ENCODE results near the gene TTLL11. TPM values are rescaled to one million over a fixed set of nuclear protein-coding genes. Genes with fewer than 3 reads are reported as not detected.

The TTLL11 gene
- total RNA-seq, 1 donor, result 6.2 TPM

DNA sequence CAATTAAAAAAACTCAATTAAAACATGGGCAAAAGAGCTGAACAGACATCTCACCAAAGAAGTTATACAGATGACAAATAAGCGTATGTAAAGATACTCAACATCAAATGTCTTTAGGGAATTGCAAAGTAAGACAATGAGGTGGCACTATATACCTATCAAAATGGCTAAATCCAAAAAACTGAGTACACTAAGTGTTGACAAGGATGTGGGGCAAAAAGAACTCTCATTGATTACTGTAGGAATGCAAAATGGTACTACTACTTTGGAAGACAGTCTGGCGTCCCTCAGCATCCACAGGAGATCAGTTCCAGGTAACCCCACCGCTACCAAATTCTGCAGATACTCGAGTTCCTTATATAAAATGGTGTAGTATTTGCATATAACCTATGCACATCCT, 243.6 kb downstream of the TTLL11 start:
- H3K9me3 ChIP-seq (ENCODE audit: low read depth, low read length), result no peaks in the 10 kb centered on the region
- no peaks in the 10 kb centered on the region for H3K4me1 ChIP-seq (ENCODE audit: insufficient read depth, low read length)
- H3K4me2 ChIP-seq (ENCODE audit: insufficient read depth, low read length), result no peak overlapping the region
- H3K36me3 ChIP-seq (ENCODE audit: insufficient read depth, low read length), result no peaks in the 10 kb centered on the region
- no peak overlapping the region for H3K27ac ChIP-seq (ENCODE audit: low read depth, low read length)
- H4K20me1 ChIP-seq (ENCODE audit: insufficient read depth, low read length), result no peaks in the 10 kb centered on the region
- H2AFZ ChIP-seq (ENCODE audit: low read length), result no peak overlapping the region
- H3K27me3 ChIP-seq (ENCODE audit: insufficient read depth, low read length), result peaks cover 2% of the 10 kb centered on the region
- TF ChIP-seq, protein P1, sequence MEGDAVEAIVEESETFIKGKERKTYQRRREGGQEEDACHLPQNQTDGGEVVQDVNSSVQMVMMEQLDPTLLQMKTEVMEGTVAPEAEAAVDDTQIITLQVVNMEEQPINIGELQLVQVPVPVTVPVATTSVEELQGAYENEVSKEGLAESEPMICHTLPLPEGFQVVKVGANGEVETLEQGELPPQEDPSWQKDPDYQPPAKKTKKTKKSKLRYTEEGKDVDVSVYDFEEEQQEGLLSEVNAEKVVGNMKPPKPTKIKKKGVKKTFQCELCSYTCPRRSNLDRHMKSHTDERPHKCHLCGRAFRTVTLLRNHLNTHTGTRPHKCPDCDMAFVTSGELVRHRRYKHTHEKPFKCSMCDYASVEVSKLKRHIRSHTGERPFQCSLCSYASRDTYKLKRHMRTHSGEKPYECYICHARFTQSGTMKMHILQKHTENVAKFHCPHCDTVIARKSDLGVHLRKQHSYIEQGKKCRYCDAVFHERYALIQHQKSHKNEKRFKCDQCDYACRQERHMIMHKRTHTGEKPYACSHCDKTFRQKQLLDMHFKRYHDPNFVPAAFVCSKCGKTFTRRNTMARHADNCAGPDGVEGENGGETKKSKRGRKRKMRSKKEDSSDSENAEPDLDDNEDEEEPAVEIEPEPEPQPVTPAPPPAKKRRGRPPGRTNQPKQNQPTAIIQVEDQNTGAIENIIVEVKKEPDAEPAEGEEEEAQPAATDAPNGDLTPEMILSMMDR (IDR thresholded peaks at IDR 0.05; ENCODE audit: extremely low read depth, low read depth, low read length), result no peak
- DNase-seq (ENCODE audit: insufficient read length, low spot score, missing footprints), result no peak
- no peaks in the 10 kb centered on the region for H3K79me2 ChIP-seq (ENCODE audit: insufficient read depth, low read length)
- no peak overlapping the region for H3K4me3 ChIP-seq (ENCODE audit: insufficient read depth, low read length)

DNA sequence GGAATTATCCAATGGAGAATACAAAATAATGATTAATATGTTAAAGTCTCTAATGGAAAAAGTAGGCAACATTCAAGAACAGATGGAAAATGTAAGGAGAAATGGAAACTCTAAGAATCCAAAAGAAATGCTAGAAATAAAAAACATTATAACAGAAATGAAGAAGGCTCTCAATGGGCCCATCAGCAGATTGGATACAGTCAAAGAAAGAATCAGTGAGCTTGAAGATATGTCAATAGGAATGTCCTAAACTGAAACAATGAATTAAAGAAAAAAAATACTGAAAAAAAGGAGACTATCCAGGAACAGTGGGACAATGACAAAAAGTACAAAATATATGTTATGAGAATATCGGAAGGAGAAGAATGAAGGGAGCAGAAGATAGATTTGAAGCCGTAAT, 248.5 kb downstream of the TTLL11 start:
- Histone ChIP-seq H3K79me2 (ENCODE audit: insufficient read depth, low read length) (no peaks in the 10 kb centered on the region), H3K27ac (ENCODE audit: low read depth, low read length) (peak overlapping the region; percentile 45), H3K4me2 (ENCODE audit: insufficient read depth, low read length) (peak overlapping the region; percentile 20), H3K27me3 (ENCODE audit: insufficient read depth, low read length) (peaks cover 2% of the 10 kb centered on the region), H4K20me1 (ENCODE audit: insufficient read depth, low read length) (no peaks in the 10 kb centered on the region), H3K4me1 (ENCODE audit: insufficient read depth, low read length) (peaks cover 26% of the 10 kb centered on the region), H2AFZ (ENCODE audit: low read length) (no peak overlapping the region), H3K9me3 (ENCODE audit: low read depth, low read length) (no peaks in the 10 kb centered on the region), H3K4me3 (ENCODE audit: insufficient read depth, low read length) (no peak overlapping the region), H3K36me3 (ENCODE audit: insufficient read depth, low read length) (no peaks in the 10 kb centered on the region)
- DNase-seq (ENCODE audit: insufficient read length, low spot score, missing footprints), result no peak
- TF ChIP-seq, protein P1 (IDR thresholded peaks at IDR 0.05; ENCODE audit: extremely low read depth, low read depth, low read length), result no peak

DNA sequence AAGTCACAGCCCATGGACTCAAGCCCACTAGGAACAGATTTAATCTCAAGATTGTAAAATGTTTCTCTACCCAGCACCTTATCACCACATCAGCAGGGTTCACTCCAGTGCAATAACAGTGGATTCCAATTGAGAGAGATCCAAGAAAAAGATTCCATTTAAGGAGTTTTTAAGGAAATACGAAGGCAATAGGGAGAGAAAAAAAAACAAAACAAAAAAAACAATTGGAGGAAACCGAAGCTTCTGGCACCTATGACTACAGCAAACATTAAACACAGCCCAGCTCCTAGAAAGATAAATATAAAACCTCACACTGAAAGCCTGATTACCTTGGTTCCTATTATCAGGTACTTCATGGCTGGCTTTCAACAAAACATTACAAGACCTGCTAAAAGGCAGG, 249.0 kb downstream of the TTLL11 start:
- TF ChIP-seq, protein P1 (IDR thresholded peaks at IDR 0.05; ENCODE audit: extremely low read depth, low read depth, low read length), result no peak
- Histone ChIP-seq H3K27ac (ENCODE audit: low read depth, low read length) (peak overlapping the region; percentile 45), H3K36me3 (ENCODE audit: insufficient read depth, low read length) (no peaks in the 10 kb centered on the region), H3K4me3 (ENCODE audit: insufficient read depth, low read length) (no peak overlapping the region), H3K4me2 (ENCODE audit: insufficient read depth, low read length) (peak overlapping the region; percentile 20), H4K20me1 (ENCODE audit: insufficient read depth, low read length) (no peaks in the 10 kb centered on the region), H3K4me1 (ENCODE audit: insufficient read depth, low read length) (peaks cover 26% of the 10 kb centered on the region), H3K27me3 (ENCODE audit: insufficient read depth, low read length) (peaks cover 2% of the 10 kb centered on the region), H2AFZ (ENCODE audit: low read length) (no peak overlapping the region), H3K9me3 (ENCODE audit: low read depth, low read length) (no peaks in the 10 kb centered on the region), H3K79me2 (ENCODE audit: insufficient read depth, low read length) (no peaks in the 10 kb centered on the region)
- no peak for DNase-seq (ENCODE audit: insufficient read length, low spot score, missing footprints)

DNA sequence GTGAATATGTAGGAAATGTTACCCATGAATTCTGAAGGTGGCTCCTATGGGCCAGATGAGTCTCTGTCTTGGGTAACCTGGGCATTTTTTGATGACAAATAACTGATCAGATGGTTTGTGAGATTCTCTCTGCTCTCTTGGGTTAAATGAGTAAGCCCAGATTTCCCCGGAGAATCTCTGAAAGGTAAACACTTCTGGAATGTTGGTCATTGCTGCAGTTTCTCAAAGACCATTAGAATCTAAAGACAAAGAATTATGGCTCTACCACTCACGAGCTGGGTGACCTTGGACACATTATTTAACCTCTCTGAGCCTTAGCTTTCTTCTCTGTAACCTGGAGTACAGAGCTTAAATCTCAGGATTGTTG, 250.5 kb downstream of the TTLL11 start:
- H3K27ac ChIP-seq (ENCODE audit: low read depth, low read length), result peak overlapping the region; percentile 72
- peak; percentile 77 for DNase-seq (ENCODE audit: insufficient read length, low spot score, missing footprints)
- peaks cover 29% of the 10 kb centered on the region for H3K4me1 ChIP-seq (ENCODE audit: insufficient read depth, low read length)
- TF ChIP-seq, protein P1 (IDR thresholded peaks at IDR 0.05; ENCODE audit: extremely low read depth, low read depth, low read length), result no peak
- H3K79me2 ChIP-seq (ENCODE audit: insufficient read depth, low read length), result no peaks in the 10 kb centered on the region
- H3K27me3 ChIP-seq (ENCODE audit: insufficient read depth, low read length), result peaks cover 2% of the 10 kb centered on the region
- H3K4me2 ChIP-seq (ENCODE audit: insufficient read depth, low read length), result peak overlapping the region; percentile 18
- H4K20me1 ChIP-seq (ENCODE audit: insufficient read depth, low read length), result no peaks in the 10 kb centered on the region
- no peak overlapping the region for H3K4me3 ChIP-seq (ENCODE audit: insufficient read depth, low read length)
- no peaks in the 10 kb centered on the region for H3K9me3 ChIP-seq (ENCODE audit: low read depth, low read length)
- no peaks in the 10 kb centered on the region for H3K36me3 ChIP-seq (ENCODE audit: insufficient read depth, low read length)
- no peak overlapping the region for H2AFZ ChIP-seq (ENCODE audit: low read length)
